Measurements from ENCODE around the gene ALX4. TPM values are rescaled to one million over a fixed set of nuclear protein-coding genes. Genes with fewer than 3 reads are reported as not detected.

The ALX4 gene
- total and polyA plus RNA-seq, 2 donors (not counting 3 experiments of a cell fraction or from before 2014, with no cell fraction given), result not detected

DNA sequence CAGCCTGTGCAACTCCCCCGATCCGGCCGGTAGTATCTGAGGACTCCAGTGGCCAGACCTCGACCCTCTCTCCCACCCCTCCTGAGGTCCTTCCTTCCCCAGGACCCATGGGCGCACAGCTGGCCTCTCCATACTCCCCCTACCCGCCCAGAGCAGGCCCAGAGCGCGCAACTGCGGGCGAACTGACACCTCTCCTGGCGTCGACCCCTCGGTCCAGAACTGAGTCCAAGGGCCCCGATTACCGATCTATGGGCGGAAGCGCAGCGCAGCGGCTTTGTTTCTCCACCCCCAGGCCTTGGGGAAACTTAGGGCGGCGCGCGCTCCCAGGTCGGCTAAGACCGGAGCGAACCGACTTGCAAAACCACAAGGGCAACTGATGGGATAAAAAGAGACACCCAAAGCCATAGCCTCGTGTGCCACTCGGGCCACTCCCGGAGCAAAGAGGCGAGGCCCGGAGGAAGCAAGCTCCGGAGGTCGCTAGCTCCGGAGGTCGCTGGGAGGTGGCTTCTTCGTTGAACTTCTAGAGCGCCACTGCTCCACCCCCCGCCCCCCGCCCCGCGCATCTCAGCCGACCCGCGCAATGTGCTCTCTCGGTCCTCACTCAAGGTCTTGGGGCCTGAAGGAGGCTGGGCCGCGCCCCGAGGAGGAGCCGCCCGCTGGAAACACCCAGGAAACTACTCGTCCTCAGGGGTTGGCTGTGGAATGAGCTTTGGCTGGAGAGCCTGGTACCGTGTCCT, 9.8 kb upstream of the ALX4 start:
- FAIRE-seq, result no peak
- no peaks in the 10 kb centered on the region for H3K9me3 ChIP-seq (replicated peaks; ENCODE audit: control insufficient read depth, insufficient read depth, low read length)
- H2AFZ ChIP-seq (ENCODE audit: low read depth, low read length), result no peak overlapping the region
- H3K4me1 ChIP-seq (ENCODE audit: control insufficient read depth, extremely low read depth, insufficient read depth, low read length), result peaks cover 7% of the 10 kb centered on the region
- no peaks in the 10 kb centered on the region for H3K9me1 ChIP-seq (replicated peaks; ENCODE audit: control insufficient read depth, extremely low read depth, insufficient read depth, low read length)
- intact Hi-C loops (cut with micrococcal nuclease) (no loop called here), dilution Hi-C loops (cut with MboI; ENCODE audit: extremely low pct_ligation_motif_present, low sequenced_read_pairs) (no loop called here)
- peaks cover 90 to 94% of the 10 kb centered on the region in 2 experiments for H3K27me3 ChIP-seq (ENCODE audit: control insufficient read depth in 2 of 2, insufficient read depth in 2 of 2, low read length in 2 of 2)
- no peak overlapping the region for H3K9ac ChIP-seq (replicated peaks; ENCODE audit: extremely low read depth, insufficient read depth, low read length)
- H3K4me3 ChIP-seq (replicated peaks in 1 of 3; ENCODE audit: insufficient read depth in 1 of 3, low read depth in 1 of 3, low read length in 3 of 3), result no peak overlapping the region
- no peaks in the 10 kb centered on the region for H4K20me1 ChIP-seq (replicated peaks; ENCODE audit: control insufficient read depth, extremely low read depth, insufficient read depth, low read length)
- no TSS peak for BruUV-seq (replicated peaks)
- no peaks in the 10 kb centered on the region for H3K36me3 ChIP-seq (ENCODE audit: control insufficient read depth in 2 of 2, extremely low read depth in 1 of 2, insufficient read depth in 2 of 2, low read length in 2 of 2)
- no peaks in the 10 kb centered on the region for H3K79me2 ChIP-seq (ENCODE audit: control insufficient read depth, insufficient read depth, low read length)
- H3K4me2 ChIP-seq (ENCODE audit: insufficient read depth, low read length), result no peak overlapping the region
- no peak overlapping the region for H3K27ac ChIP-seq (ENCODE audit: insufficient read depth, low read depth, low read length)
- ChIA-PET CTCF (interaction anchor here (1.2 to 1.4 kb wide), 3 partner anchors 10 to 225 kb away, joined by 3 to 5 read pairs (median 4); no protein-coding TSS in a partner anchor), POLR2A (no interaction called here)
- DNase-seq (ENCODE audit: low read depth, low spot score), result no peak
- TF ChIP-seq, protein P1, sequence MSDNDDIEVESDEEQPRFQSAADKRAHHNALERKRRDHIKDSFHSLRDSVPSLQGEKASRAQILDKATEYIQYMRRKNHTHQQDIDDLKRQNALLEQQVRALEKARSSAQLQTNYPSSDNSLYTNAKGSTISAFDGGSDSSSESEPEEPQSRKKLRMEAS (IDR thresholded peaks at IDR 0.05; ENCODE audit: insufficient read depth, insufficient read length), result no peak
- no peak for TF ChIP-seq JUN (IDR thresholded peaks at IDR 0.05; ENCODE audit: borderline replicate concordance, insufficient read depth, insufficient read length, low read depth)
- no peak for TF ChIP-seq FOS (IDR thresholded peaks at IDR 0.05; ENCODE audit: borderline replicate concordance, insufficient read depth, low read length)
- peak; percentile 70 for TF ChIP-seq EZH2 (IDR thresholded peaks at IDR 0.05; ENCODE audit: borderline replicate concordance, low read depth, low read length, severe bottlenecking)
- TF ChIP-seq GATA2 (IDR thresholded peaks at IDR 0.05; ENCODE audit: insufficient read depth, insufficient read length, low read depth, low read length), result no peak
- no peak for TF ChIP-seq POLR2AphosphoS5 (IDR thresholded peaks at IDR 0.05; ENCODE audit: insufficient read depth, low read depth, low read length)

DNA sequence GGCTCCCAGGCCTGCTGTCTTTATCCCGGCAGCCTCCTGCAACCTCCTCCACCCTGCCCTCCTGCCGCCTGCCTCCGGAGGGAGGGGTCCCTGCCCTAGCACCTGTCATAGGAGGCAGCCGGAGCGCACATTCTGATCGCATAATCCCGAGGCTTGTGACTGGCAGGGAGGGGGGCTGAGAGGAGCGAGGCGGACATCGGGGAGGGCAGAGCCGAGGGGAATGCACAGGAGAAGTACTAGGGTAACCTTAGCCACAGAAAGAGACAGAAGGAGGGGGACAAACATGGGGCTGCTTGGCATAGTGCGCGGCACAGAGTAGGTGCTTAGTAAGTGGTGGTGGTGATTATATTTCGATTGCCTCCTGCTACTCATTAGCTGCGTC, 9.2 kb upstream of the ALX4 start:
- dilution Hi-C loops (cut with MboI; ENCODE audit: extremely low pct_ligation_motif_present, low sequenced_read_pairs), result no loop called here
- H2AFZ ChIP-seq (ENCODE audit: low read depth, low read length), result no peak overlapping the region
- H3K4me1 ChIP-seq (ENCODE audit: control insufficient read depth, extremely low read depth, insufficient read depth, low read length), result peaks cover 7% of the 10 kb centered on the region
- DNase-seq (ENCODE audit: low read depth, low spot score), result no peak
- H3K4me3 ChIP-seq (replicated peaks in 1 of 3; ENCODE audit: insufficient read depth in 1 of 3, low read depth in 1 of 3, low read length in 3 of 3), result no peak overlapping the region
- POLR2A ChIA-PET, result no interaction called here
- H3K9ac ChIP-seq (replicated peaks; ENCODE audit: extremely low read depth, insufficient read depth, low read length), result no peak overlapping the region
- no peaks in the 10 kb centered on the region for H4K20me1 ChIP-seq (replicated peaks; ENCODE audit: control insufficient read depth, extremely low read depth, insufficient read depth, low read length)
- TF ChIP-seq JUN (IDR thresholded peaks at IDR 0.05; ENCODE audit: borderline replicate concordance, insufficient read depth, insufficient read length, low read depth) (no peak), POLR2AphosphoS5 (IDR thresholded peaks at IDR 0.05; ENCODE audit: insufficient read depth, low read depth, low read length) (no peak), EZH2 (IDR thresholded peaks at IDR 0.05; ENCODE audit: borderline replicate concordance, low read depth, low read length, severe bottlenecking) (no peak)
- no peak overlapping the region for H3K27ac ChIP-seq (ENCODE audit: insufficient read depth, low read depth, low read length)
- H3K9me1 ChIP-seq (replicated peaks; ENCODE audit: control insufficient read depth, extremely low read depth, insufficient read depth, low read length), result no peaks in the 10 kb centered on the region
- BruUV-seq (replicated peaks), result no TSS peak
- no peak for FAIRE-seq
- intact Hi-C loops (cut with micrococcal nuclease), result no loop called here
- CTCF ChIA-PET, result interaction anchor here (1.2 kb wide), 1 partner anchor 11 kb away, joined by 3 read pairs; no protein-coding TSS in a partner anchor
- H3K36me3 ChIP-seq (ENCODE audit: control insufficient read depth in 2 of 2, extremely low read depth in 1 of 2, insufficient read depth in 2 of 2, low read length in 2 of 2), result no peaks in the 10 kb centered on the region
- H3K9me3 ChIP-seq (replicated peaks; ENCODE audit: control insufficient read depth, insufficient read depth, low read length), result no peaks in the 10 kb centered on the region
- H3K4me2 ChIP-seq (ENCODE audit: insufficient read depth, low read length), result no peak overlapping the region
- peaks cover 91 to 95% of the 10 kb centered on the region in 2 experiments for H3K27me3 ChIP-seq (ENCODE audit: control insufficient read depth in 2 of 2, insufficient read depth in 2 of 2, low read length in 2 of 2)
- H3K79me2 ChIP-seq (ENCODE audit: control insufficient read depth, insufficient read depth, low read length), result no peaks in the 10 kb centered on the region

Measured in endothelial cell of umbilical vein (primary cell).